Omental fat pad (tissue), 4 donors: ENCODE measurements around the gene LARGE1. TPM values are rescaled to one million over a fixed set of nuclear protein-coding genes. Genes with fewer than 3 reads are reported as not detected.

Source experiments
- ATAC-seq: fragments of 150-250 bp; one replicate; pipeline ENCODE4 v1.9.1; 2016; ENCODE audit warnings: mild to moderate bottlenecking, moderate library complexity; ENCODE audit not compliant: low FRiP score
- DNase-seq: peaks from one replicate; pipeline ENCODE4 v3.0.0-alpha.2; 2019; ENCODE audit warnings: low spot score
- CTCF ChIP-seq, 3 donors: fragments of 450-650 bp; IDR thresholded peaks; one replicate each; pipeline ENCODE4 v1.5.1; 2016 to 2017; ENCODE audit warnings: antibody characterized with exemption in 3 of 3, mild to moderate bottlenecking in 3 of 3, moderate library complexity in 2 of 3
- small RNA-seq: library from RNA; depleted of rRNA; stranded (forward); fragments of <200 nt; gene quantifications from one replicate; pipeline ENCODE3, GENCODE V24; 2016
- total RNA-seq, 4 donors: library from RNA; depleted of rRNA; stranded (reverse); fragments of >200 nt; gene quantifications; one replicate each; pipeline ENCODE4 v1.1.0, GENCODE V29; 2016

Gene LARGE1
- total RNA-seq, 4 donors from 2014 or later: 16.5 to 31.2 (median 22.3) TPM

- no peak for DNase-seq
- ATAC-seq: no peak
- no peak for TF ChIP-seq CTCF (IDR thresholded peaks at IDR 0.05)
These were observed 678.2 kb downstream of the LARGE1 start for GRCh38 chr22:33242078-33242477.

- no peak for DNase-seq
- TF ChIP-seq CTCF (IDR thresholded peaks at IDR 0.05): no peak
These were observed 679.3 kb downstream of the LARGE1 start for GRCh38 chr22:33240888-33241475.

GRCh38 chr22:33232071-33232470 lies 688.2 kb downstream of the LARGE1 start:
- TF ChIP-seq CTCF (IDR thresholded peaks at IDR 0.05): no peak
- DNase-seq (no peak), ATAC-seq (no peak)

More at GRCh38 chr22:33240888-33241475, 679.3 kb downstream of the LARGE1 start:
- ATAC-seq: no peak

- no peak for TF ChIP-seq CTCF (IDR thresholded peaks at IDR 0.05)
- DNase-seq (no peak), ATAC-seq (no peak)
These were observed 692.5 kb downstream of the LARGE1 start for GRCh38 chr22:33227791-33228190.

- DNase-seq (no peak), ATAC-seq (no peak)
- no peak for TF ChIP-seq CTCF (IDR thresholded peaks at IDR 0.05)
These were observed 695.4 kb downstream of the LARGE1 start for GRCh38 chr22:33224841-33225240.

Small RNA genes lying within 50 kb of the gene (small RNA-seq; reads per million reads assigned to genes)
- gene MIR4764 (not detected), gene SNORA50B (not detected)
